Cardiac septum (tissue), 1 donor: ENCODE measurements around the gene KRT6B. TPM values are rescaled to one million over a fixed set of nuclear protein-coding genes. Genes with fewer than 3 reads are reported as not detected.
"Not testable (repeated sequence)": the region's sequence is repeated elsewhere in the genome, so short reads cannot be mapped to it uniquely, and the experiment has no call there.

Experiments
- DNase-seq: peaks from one replicate; pipeline ENCODE4 v3.0.0-alpha.2; 2020; ENCODE audit warnings: low spot score
- intact Hi-C: fragments of 100-400 bp; cut with DNase I; formaldehyde crosslinking; loops from one replicate; pipeline ENCODE4 v1.14.0; 2022
- long read RNA-seq: library from polyadenylated mRNA; unstranded; transcript quantifications from one replicate; pipeline ENCODE4 v2.0.0, GENCODE V29; 2021
- total RNA-seq: library from RNA; stranded (reverse); fragmentation: NEBNext Ultra II Directional; extraction: Animal tissue kit (Norgen Biotek cat#: 25700); gene quantifications from one replicate; pipeline ENCODE4 v1.2.1, GENCODE V29; 2021
- donor health status: DM: no; HTN: no; CAD: no.

Gene KRT6B
- total RNA-seq, result not detected
- long read RNA-seq, result 0 reads

DNA sequence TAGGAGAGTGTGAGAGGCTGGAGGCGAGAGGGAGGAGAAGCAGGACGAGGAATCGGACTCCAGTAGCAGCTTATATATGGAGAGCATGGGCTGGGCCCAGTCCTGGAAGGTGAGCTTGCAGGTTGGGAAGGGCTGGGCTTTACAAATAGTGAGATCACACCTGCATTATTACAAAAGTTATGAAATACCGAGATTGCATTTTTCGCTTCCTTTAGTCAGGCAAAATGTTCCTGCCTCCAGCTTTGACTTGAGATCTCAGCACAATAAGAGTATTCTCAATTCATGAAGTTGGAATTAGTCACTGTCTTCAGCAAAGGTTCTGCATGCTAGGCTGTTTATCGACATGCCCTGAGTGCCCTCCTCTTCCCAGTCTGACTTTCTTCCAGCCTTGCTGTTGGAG, at the start of gene KRT6B:
Gene KRT6B, minus strand, starts transcription at position 46 of the 400 bp plus-strand sequence. CDS start 68 bp downstream, outside the sequence.
- intact Hi-C loops, result no loop called here
- DNase-seq, result no peak

DNA sequence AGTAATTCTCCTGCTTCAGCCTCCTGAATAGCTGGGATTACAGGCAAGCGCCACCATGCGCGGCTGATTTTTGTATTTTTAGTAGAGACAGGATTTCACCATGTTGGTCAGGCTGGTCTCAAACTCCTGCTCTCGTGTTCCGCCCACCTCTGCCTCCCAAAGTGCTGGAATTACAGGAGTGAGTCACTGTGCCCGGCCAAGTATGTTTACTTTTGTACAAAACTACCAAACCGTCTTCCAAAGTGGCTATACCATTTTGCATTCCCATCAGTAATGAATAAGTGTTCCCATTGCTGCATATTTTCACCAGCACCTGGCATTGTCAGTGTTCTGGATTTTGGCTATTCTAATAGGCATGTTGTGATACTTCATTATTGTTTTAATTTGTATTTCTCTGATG, 49.5 kb upstream of the KRT6B start:
- intact Hi-C loops, result no loop called here
- no peak for DNase-seq

DNA sequence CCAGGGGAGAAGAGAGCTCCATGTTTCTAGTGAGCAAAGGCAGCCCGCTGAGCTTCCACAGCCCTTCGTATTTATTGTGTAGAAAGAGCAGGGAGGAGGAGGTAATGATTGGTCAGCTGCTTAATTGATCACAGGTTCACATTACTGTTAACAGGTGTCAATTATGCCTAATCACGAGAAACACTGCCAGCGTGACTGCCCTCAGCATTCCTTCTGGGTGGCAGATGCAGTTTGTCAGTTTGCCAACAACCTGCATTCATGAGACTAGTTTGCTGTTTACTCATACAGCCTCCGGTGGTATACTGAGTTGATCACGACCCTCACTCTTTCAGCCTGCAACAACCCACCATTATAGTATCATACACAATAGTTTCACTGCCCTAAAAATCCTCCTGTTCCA, 48.6 kb upstream of the KRT6B start:
- peak; percentile 57 for DNase-seq
- intact Hi-C loops, result not testable (repeated sequence)

DNA sequence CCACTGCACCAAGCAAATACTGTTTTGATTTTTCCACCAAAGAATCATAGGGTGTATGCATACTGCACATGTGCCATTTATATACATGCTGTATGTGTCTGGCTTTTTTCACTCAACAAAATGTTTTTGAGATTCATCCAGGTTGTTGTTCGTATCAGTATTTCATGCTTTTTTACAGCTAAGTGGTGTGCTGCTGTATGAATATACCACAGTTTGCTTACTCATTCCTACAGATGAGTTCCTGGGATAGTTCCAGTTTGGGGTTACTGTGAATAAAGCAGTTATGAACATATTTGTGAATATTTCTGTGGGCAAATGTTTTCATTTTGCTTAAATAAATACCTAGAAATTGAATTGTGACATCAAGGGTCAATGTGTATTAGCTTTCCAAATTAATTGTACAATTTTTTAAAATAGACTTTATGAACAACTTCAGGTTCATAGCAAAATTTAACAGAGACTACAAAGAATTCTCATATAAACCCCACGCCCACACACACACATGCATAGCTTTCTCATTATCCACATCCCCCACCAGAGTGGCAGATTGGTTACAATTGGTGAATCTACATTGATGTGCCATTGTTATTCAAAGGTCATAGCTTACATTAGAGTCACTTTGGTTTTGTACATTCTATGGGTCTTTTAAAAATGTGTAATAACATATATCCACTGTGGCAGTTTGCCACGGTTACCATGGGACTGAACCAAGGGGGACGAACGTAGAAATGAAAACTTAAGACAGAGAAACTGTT, 48.0 kb upstream of the KRT6B start:
- intact Hi-C loops, result no loop called here
- no peak for DNase-seq

DNA sequence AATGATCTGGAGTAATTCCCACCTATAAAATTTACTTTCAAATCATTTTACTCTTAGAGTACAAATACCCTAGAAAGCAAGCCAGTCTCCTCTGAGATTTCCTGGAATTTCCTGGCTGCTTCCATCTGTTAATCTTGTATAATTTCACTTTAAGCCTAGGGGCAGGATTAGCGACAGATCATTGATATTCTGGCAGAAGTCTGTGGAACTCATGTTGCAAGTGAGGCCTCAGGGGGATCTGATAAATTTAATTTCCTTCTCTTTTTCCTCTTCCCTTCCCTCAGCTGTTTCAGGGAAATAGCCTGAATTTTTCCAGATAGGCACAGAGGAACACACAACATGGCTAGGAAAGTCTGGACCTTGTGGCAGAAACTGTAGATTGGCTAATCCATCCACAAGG, 47.0 kb upstream of the KRT6B start:
- intact Hi-C loops, result no loop called here

DNA sequence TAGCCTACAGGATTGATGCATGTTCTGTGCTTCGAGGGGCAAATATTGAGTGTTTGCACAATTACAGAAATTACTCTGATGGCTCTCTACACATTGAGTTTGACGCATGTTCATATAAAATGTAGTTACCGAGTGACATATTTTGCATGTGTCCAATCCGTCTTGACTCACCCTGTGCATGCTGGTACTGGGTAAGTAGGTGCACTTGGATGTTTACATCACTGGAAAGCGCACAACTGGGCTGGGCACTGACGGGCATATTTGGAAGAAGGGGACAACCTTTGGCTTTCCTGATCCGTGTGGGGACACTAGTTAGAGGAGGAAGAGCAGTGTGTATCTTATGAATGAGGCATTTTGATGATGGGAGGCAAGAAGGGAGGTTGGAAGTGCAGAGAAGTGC, 46.0 kb upstream of the KRT6B start:
- DNase-seq, result peak; percentile 24
- intact Hi-C loops, result no loop called here

More for the DNA sequence above, 47.0 kb upstream of the KRT6B start:
- no peak for DNase-seq

DNA sequence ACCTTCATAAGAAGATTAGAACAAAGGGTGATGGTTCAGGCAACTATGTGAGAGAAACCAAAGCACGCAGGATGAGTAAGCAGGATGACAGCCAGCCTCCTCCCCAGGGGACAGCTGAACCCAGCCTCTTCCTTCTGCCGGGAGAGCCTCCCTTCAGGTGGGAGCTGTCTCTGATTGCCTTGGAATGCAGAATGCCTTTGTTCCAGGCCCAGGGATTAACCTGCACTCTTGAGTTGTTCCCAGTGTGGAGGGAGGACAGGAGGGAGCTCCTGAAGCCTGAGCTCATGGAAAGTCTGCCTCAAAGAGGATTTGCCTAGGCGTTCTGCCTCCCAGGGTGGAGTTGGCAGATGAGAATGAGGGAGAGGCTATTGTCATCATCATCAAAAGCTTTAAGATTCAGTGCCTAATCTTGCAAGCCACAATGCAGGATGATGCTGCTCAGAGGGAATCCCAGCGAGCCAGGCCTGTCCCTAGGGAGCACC, 44.7 kb upstream of the KRT6B start:
- intact Hi-C loops, result no loop called here
- DNase-seq, result no peak

DNA sequence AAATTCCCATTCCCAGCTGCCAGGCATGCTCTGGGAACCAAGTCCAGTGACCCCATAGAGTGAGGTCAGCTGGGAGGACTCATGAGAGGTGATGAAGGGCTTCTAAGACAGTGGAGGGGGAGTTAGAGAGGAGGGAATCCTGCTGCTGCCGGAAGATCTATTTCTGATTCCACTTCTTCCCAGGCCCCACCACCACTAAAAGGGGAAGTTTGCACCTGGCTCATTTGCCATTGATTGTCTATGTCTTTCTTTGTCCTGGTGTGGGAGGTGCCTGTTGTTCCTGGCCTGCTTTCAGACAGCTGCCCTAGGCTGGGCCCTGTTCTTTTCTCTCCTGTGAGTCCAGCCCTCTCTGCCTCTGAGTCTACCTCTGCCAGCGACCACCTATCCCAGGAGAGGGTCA, 44.1 kb upstream of the KRT6B start:
- DNase-seq, result no peak
- intact Hi-C loops, result no loop called here

DNA sequence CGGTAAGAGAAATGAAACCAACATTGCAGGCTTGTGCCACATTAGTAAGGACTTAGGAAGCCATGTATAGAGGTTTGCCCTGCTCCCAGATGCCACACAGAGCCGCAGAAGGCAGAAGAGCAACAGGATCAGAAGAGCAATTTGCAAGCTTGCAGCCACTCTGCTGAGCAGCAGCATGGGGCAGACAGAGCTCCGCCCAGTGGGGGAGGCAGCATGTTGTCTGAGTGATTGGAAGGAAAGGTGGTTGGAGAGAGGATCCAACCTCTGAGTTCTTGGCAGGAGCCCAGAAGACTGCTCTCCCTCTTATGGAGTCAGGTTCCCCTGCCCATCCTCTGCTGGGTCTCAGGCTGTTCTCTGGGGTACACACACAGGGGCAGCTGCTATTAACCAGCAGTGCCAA, 43.4 kb upstream of the KRT6B start:
- DNase-seq, result no peak
- intact Hi-C loops, result no loop called here

DNA sequence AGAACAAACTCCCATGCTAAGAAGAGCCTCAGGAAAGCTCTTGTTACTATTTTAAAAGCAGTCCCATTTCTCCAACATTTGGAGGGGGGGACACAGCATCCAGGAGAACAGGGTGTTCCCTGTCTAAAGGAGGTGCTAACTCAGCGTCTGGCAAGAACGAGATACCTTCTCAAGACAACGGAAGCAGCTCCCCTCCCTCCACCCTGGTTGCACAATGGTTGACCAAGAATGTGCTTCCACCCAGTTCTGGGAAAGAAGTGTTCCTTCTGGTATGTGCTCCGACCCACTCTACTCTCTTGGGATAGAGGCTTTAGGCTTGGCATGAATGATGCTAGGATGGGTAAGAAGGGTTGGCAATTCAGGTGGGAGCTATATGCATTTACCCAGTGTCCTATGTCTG, 42.6 kb upstream of the KRT6B start:
- DNase-seq, result no peak
- intact Hi-C loops, result no loop called here

DNA sequence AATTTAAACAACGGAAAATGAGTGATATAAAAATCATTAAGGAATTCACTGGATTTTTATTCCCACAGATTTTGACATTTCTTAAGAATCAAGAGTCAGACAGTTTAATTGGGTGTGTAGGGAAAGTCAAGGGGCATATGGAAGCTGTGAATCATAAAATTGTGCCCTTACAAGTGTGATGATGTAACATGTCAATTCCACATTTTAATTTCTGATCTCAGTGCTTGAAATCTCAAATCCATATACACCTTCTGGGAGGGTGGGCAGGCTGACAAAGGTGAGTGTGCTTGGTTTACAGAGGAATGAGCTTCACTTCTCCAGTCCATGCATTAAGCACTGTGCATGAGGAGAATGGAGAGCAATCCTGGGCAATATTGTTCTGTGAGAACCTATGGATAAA, 42.2 kb upstream of the KRT6B start:
- intact Hi-C loops, result no loop called here
- DNase-seq, result no peak

DNA sequence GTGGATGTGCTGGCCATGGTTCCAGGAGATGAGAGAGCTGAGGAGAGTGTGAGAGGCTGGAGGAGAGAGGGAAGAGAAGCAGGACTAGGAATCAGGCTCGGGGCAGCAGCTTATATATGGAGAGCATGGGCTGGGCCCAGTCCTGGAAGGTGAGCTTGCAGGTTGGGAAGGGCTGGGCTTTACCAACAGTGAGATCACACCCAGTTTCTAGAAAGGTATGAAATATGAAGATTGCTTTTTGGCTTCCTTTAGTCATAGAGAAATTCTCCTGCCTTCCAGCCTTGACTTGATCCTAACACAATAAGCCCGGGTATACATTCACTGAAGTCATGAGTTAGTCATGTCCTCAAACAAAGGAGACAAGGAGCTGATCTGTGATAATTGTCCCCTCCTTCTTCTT, 41.2 kb upstream of the KRT6B start, which contains the start of gene KRT6A:
Gene KRT6A, minus strand, starts transcription at position 86 of the 400 bp plus-strand sequence. Its CDS starts 69 bp downstream, at position 17.
- intact Hi-C loops, result no loop called here
- DNase-seq, result no peak

DNA sequence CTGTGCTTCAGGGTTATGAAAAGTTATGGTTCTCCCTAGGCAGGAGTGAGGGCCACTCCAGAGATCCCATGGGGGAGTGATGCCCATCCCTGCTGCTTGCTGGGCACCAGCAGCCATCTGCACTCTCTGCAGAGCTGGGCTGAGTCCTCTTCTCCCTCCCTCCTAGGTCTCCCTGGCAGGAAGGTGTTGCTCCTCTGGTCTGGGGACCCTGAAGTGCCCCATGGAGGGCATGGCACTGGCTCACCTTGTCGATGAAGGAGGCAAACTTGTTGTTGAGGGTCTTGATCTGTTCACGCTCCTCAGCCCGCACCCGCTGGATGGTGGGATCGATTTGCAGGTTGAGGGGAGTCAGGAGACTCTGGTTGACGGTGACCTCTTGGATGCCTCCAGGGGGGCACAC, 40.5 kb upstream of the KRT6B start:
- DNase-seq, intact Hi-C loops: not testable (repeated sequence)

DNA sequence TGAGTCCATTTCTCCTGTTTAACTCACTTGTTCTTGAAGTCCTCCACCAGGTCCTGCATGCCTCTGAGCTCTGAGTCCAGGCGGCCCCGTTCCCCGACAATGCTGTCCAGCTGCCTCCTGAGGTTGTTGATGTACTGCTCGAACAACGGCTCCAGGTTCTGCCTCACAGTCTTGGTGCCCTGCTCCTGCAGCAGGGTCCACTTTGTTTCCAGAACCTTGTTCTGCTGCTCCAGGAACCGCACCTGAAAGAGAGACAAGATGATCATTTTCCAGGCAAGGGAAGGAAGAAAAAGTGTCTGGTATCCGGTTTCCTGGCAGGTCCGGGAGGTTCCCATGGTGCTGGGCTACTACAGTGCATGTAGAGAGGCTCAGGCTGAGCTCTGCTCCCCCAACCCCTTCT, 39.5 kb upstream of the KRT6B start:
- intact Hi-C loops, result not testable (repeated sequence)

DNA sequence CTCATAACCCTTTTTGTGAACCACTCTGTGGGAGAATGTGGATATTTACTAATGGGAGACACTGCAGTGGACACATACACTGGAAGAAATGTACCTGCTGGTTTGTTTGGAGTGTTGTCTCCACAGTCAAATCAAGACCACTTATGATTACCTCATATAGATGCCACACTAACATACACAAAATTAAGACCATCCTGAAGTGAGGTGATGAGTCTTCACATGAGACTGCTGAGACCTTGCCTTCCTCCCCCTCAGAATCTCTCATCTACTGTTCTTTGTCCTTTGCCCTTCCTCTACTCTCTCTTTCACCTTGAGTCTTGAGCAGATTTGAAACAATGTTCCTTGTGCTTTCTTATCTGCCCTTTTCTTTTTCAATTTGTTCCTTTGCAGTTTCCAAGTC, 36.8 kb upstream of the KRT6B start:
- intact Hi-C loops, result no loop called here
- no peak for DNase-seq

More for the DNA sequence above, 39.5 kb upstream of the KRT6B start:
- DNase-seq, result not testable (repeated sequence)

DNA sequence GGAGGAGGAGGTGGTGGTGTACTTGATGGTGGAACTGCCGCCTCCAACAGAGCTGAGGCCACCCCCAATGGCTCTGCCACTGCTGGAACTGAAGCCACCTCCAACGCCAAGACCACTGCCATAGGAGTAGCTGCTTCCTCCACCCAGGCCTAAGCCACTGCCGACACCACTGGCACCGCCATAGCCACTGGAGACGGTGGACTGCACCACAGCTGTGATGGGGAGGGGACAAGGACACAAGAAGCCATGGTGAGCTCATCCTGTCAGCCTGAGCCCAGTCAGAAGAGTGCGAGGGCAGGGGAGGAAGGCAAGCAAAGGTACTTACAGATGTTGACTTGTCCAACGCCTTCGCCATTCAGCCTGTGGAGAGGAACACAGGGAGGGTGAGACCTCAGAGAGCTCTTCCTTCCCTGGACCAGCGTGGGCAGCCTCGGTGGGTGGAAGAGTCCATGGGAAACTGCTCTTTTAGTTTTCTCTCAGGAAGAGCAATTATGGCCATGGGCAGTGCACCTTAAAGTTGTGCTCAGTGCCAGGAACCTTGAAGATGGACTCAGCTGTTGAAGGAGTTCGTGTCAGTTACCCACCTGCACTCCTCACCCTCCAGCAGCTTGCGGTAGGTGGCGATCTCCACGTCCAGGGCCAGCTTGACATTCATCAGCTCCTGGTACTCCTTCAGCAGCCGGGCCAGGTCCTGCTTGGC, 35.9 kb upstream of the KRT6B start:
- DNase-seq, intact Hi-C loops: not testable (repeated sequence)

DNA sequence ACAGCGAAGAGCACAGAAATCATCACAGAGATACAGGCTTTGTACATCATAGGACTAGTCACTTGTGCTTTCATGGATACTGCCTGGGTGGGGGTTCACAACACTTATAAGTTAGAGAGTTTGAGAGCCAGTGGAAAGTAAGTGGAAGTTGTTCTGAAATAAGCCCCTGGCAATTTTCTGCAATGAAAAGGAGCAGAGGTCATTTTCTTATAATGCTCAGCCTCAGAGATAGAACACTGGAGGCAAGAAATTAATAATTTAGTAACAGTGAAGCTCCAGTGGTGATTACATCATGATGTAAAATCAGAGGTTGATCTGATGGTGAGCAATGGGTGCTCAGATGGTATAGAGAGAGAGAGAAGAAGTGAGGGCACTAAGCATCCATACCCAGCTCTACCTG, 35.3 kb upstream of the KRT6B start:
- intact Hi-C loops, result no loop called here
- DNase-seq, result no peak

DNA sequence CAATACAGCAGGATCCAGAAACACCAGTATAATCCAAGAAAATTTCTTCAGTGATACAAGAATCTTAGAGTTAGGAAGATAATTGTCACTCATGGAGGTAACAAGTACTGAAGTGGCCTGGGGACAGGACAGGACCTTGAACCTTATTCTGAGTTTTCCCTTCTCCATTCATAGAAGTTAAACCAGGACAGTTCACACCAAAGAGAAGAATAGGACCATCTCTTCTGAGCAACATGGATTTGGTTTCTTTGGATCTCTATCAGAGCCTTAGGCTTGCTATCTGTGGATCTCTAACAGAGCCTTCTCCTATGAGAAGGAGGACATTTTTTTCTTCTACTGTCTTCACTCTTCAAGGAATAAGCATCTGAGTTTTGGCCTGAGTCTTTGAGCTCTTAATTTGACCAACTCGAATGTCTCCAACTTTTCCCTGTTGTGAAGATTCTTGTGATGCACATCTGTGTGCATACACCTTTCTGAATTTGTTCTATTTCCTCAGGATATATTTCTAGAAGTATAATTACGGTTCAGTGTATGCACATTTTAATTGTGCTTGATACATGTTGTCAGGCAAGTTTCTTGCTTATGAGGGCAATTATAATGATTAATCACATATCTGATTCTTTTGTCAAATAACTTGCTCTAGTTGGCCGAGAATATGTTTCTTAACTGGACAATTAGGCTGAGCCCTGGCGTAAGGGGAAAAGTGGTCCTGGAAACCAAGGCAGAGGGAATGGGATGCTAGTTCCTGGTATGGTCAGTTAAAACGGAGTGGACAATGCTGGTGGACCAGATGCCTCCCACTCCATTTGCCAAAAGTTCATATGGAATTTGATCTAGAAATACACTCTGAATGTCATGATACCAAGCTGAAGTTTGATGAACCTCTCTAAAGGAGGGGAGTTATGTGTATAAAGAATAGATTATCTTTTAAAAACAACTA, 34.5 kb upstream of the KRT6B start:
- intact Hi-C loops, result no loop called here
- DNase-seq, result no peak

DNA sequence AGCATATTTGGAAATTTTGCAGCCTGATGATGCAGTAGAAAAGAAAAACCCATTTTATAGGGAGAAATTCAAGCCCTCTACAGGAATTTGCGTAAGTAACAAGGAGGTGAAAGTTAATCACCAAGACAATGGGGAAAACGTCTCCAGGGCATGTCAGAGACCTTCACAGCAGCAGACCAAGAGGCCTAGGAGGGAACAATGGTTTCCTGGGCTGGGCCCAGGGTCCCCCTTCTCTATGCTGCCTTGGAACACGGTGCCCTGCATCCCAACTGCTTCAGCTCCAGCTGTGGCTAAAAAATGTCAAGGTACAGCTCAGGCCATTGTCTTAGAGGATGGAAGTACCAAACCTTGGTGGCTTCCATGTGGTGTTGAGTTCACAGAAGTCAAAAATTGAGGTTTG, 28.1 kb upstream of the KRT6B start:
- DNase-seq, result no peak

DNA sequence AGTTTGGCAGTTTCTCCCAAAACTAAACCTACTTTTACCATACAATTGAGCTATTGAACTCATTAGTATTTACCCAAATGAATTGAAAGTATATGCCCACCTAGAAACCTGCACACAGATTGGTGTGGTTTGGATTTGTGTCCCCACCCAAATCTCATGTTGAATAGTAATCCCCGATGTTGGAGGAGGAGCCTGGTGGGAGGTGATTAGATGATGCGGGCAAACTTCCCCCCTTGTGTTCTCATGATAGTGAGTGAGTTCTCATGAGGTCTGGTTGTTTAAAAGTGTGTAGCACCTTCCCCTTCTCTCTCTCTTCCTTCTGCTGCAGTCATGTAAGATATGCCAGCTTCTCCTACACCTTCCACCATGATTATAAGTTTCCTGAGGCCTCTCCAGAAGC, 25.7 kb upstream of the KRT6B start:
- DNase-seq, result no peak
- intact Hi-C loops, result no loop called here

More for the DNA sequence above, 28.1 kb upstream of the KRT6B start:
- intact Hi-C loops, result no loop called here
